HG03469 (cell line): ENCODE results near the gene PRKAR2B.
"Not testable (repeated sequence)": the region's sequence is repeated elsewhere in the genome, so short reads cannot be mapped to it uniquely, and the experiment has no call there.

ENCODE experiments used
- ATAC-seq: cut with Tn5 transposase; IDR thresholded peaks from one replicate; pipeline ENCODE4 v1.9.1; 2021; ENCODE audit warnings: mild to moderate bottlenecking, moderate library complexity, moderate number of reproducible peaks; ENCODE audit not compliant: unreplicated experiment

The PRKAR2B gene

GRCh38 chr7:107115114-107115513, 70.6 kb downstream of the PRKAR2B start:
- ATAC-seq = no peak

- no peak for ATAC-seq
These were observed 71.4 kb downstream of the PRKAR2B start for GRCh38 chr7:107115762-107116540.

- no peak for ATAC-seq
These were observed 73.8 kb downstream of the PRKAR2B start for GRCh38 chr7:107118109-107118900.

GRCh38 chr7:107119376-107120105, 75.0 kb downstream of the PRKAR2B start:
- ATAC-seq = no peak

- ATAC-seq = no peak
These were observed 78.0 kb downstream of the PRKAR2B start for GRCh38 chr7:107122486-107122911.

GRCh38 chr7:107123392-107123791, 78.9 kb downstream of the PRKAR2B start:
- ATAC-seq = no peak

- ATAC-seq = no peak
These were observed 81.0 kb downstream of the PRKAR2B start for GRCh38 chr7:107125475-107125874.

GRCh38 chr7:107128217-107128616, 83.7 kb downstream of the PRKAR2B start:
- ATAC-seq = no peak

- no peak for ATAC-seq
These were observed 84.2 kb downstream of the PRKAR2B start for GRCh38 chr7:107128748-107129147.

- ATAC-seq = no peak
These were observed 86.1 kb downstream of the PRKAR2B start for GRCh38 chr7:107130487-107131220.

- ATAC-seq = no peak
These were observed 88.9 kb downstream of the PRKAR2B start for GRCh38 chr7:107133396-107133795.

GRCh38 chr7:107138696-107139420, 94.4 kb downstream of the PRKAR2B start:
- ATAC-seq = no peak

GRCh38 chr7:107143875-107144274, 99.4 kb downstream of the PRKAR2B start:
- not testable (repeated sequence) for ATAC-seq

- no peak for ATAC-seq
These were observed 100.7 kb downstream of the PRKAR2B start for GRCh38 chr7:107145067-107145838.

- no peak for ATAC-seq
These were observed 103.2 kb downstream of the PRKAR2B start for GRCh38 chr7:107147464-107148393.

- no peak for ATAC-seq
These were observed 104.2 kb downstream of the PRKAR2B start for GRCh38 chr7:107148721-107149120.

GRCh38 chr7:107149863-107150262, 105.4 kb downstream of the PRKAR2B start:
- ATAC-seq = no peak

GRCh38 chr7:107150375-107151073, 106.0 kb downstream of the PRKAR2B start:
- no peak for ATAC-seq
